NCI-H146 treated with DMSO at 0.1 percent for 48 hours (cell line): Measurements from ENCODE around the gene PIEZO1.

Experiments
- DNase-seq: peaks from one replicate; lab custom pipeline; 2025; ENCODE audit not compliant: unreplicated experiment; lab: John Stamatoyannopoulos, UW

PIEZO1 gene

GRCh38 chr16:88816736-88817535 is 31.9 kb upstream of the PIEZO1 start:
- no peak for DNase-seq

GRCh38 chr16:88815901-88816589 is 31.0 kb upstream of the PIEZO1 start:
- DNase-seq = no peak

- DNase-seq = no peak
Measured at GRCh38 chr16:88815227-88815626, 30.2 kb upstream of the PIEZO1 start.

- DNase-seq = no peak
Measured at GRCh38 chr16:88814144-88814502, 29.1 kb upstream of the PIEZO1 start.

- DNase-seq = no peak
Measured at GRCh38 chr16:88813269-88814143, 28.5 kb upstream of the PIEZO1 start.

GRCh38 chr16:88812513-88813268 is 27.7 kb upstream of the PIEZO1 start:
- no peak for DNase-seq

- peak; percentile 71 for DNase-seq
Measured at GRCh38 chr16:88811769-88812512, 26.9 kb upstream of the PIEZO1 start, which contains the start of gene APRT. Gene APRT, minus strand, starts transcription at chr16:88811928. Its CDS starts 29 bp downstream, at chr16:88811899.

- peak; percentile 43 for DNase-seq
Measured at GRCh38 chr16:88810912-88811768, 26.1 kb upstream of the PIEZO1 start.

GRCh38 chr16:88810166-88810911 is 25.3 kb upstream of the PIEZO1 start:
- no peak for DNase-seq

GRCh38 chr16:88809676-88810165 is 24.7 kb upstream of the PIEZO1 start:
- no peak for DNase-seq

- no peak for DNase-seq
Measured at GRCh38 chr16:88809068-88809675, 24.2 kb upstream of the PIEZO1 start.

- DNase-seq = no peak
Measured at GRCh38 chr16:88807626-88808453, 22.8 kb upstream of the PIEZO1 start.

GRCh38 chr16:88807142-88807625 is 22.2 kb upstream of the PIEZO1 start:
- DNase-seq = no peak

GRCh38 chr16:88806491-88807111 is 21.6 kb upstream of the PIEZO1 start:
- DNase-seq = no peak

- no peak for DNase-seq
Measured at GRCh38 chr16:88805887-88806393, 20.9 kb upstream of the PIEZO1 start.

GRCh38 chr16:88805340-88805715 is 20.3 kb upstream of the PIEZO1 start:
- DNase-seq = no peak
